Neural cell (in vitro differentiated cells): Measurements from ENCODE around the gene DIS3L2. TPM values are rescaled to one million over a fixed set of nuclear protein-coding genes. Genes with fewer than 3 reads are reported as not detected.
"Not testable (repeated sequence)": the region's sequence is repeated elsewhere in the genome, so short reads cannot be mapped to it uniquely, and the experiment has no call there.

Experiments used
- H2AFZ ChIP-seq: fragments of 200-600, 300-800 bp; sonication (generic), shearing (Covaris generic); 2 replicates; pipeline ENCODE4 v1.6.0; 2014; ENCODE audit warnings: low read depth, mild to moderate bottlenecking, antibody characterized with exemption, low read length, moderate library complexity
- H3F3A ChIP-seq: fragments of 200-600 bp; shearing (Covaris generic); 2 replicates; pipeline ENCODE4 v1.6.1; 2016; ENCODE audit warnings: mild to moderate bottlenecking, moderate library complexity, mixed read lengths, antibody characterized with exemption, low read length; ENCODE audit not compliant: insufficient read depth, poor library complexity, severe bottlenecking
- H3K27ac ChIP-seq: fragments of 200-600, 300-800 bp; sonication (generic), shearing (Covaris generic); 2 replicates; pipeline ENCODE4 v1.5.1; 2014; ENCODE audit warnings: mild to moderate bottlenecking, low read length, moderate library complexity
- H3K27me3 ChIP-seq: fragments of 300-800, 200-600 bp; sonication (generic), shearing (Covaris generic); 2 replicates; pipeline ENCODE4 v1.6.0; 2014; ENCODE audit warnings: mild to moderate bottlenecking, low read depth, low read length, moderate library complexity; ENCODE audit not compliant: insufficient read depth
- H3K36me3 ChIP-seq: fragments of 300-800, 200-600 bp; sonication (generic), shearing (Covaris generic); 2 replicates; pipeline ENCODE4 v1.5.1; 2014; ENCODE audit warnings: mild to moderate bottlenecking, antibody characterized with exemption, low read length, moderate library complexity; ENCODE audit not compliant: insufficient read depth
- H3K4me2 ChIP-seq: fragments of 300-800, 200-600 bp; sonication (generic), shearing (Covaris generic); 2 replicates; pipeline ENCODE4 v1.6.0; 2014; ENCODE audit warnings: mild to moderate bottlenecking, low read length
- H3K4me3 ChIP-seq: fragments of 300-800, 200-600 bp; sonication (generic), shearing (Covaris generic); 2 replicates; pipeline ENCODE4 v1.5.1; 2014; ENCODE audit warnings: mild to moderate bottlenecking, low read length, moderate library complexity
- H3K79me2 ChIP-seq: fragments of 200-600 bp; shearing (Covaris generic); replicated peaks from 2 replicates; pipeline ENCODE4 v1.6.0; 2014; ENCODE audit warnings: mild to moderate bottlenecking, low read length, moderate library complexity; ENCODE audit not compliant: insufficient read depth
- H3K9ac ChIP-seq: fragments of 300-800, 200-600 bp; sonication (generic), shearing (Covaris generic); 2 replicates; pipeline ENCODE4 v1.6.1; 2016; ENCODE audit warnings: mild to moderate bottlenecking, low read length, mixed read lengths
- H3K9me2 ChIP-seq: fragments of 200-600 bp; shearing (Covaris generic); 2 replicates; pipeline ENCODE4 v1.6.1; 2016; ENCODE audit warnings: mild to moderate bottlenecking, low read length, mixed read lengths; ENCODE audit not compliant: insufficient read depth
- H3K9me3 ChIP-seq: fragments of 200-600, 300-800 bp; sonication (generic), shearing (Covaris generic); 2 replicates; pipeline ENCODE4 v1.6.1; 2016; ENCODE audit warnings: mild to moderate bottlenecking, mixed run types, low read length, moderate library complexity, mixed read lengths
- H4K20me1 ChIP-seq: fragments of 200-600 bp; shearing (Covaris generic); 2 replicates; pipeline ENCODE4 v1.6.1; 2016; ENCODE audit warnings: mild to moderate bottlenecking, mixed run types; ENCODE audit not compliant: insufficient read depth
- EP300 ChIP-seq: fragments of 450-650 bp; conservative IDR thresholded peaks from 2 replicates; pipeline ENCODE4 v1.6.1; 2014; ENCODE audit warnings: antibody characterized with exemption, mild to moderate bottlenecking, moderate library complexity; ENCODE audit not compliant: poor library complexity, severe bottlenecking
- EZH2 ChIP-seq: fragments of 200-600, 300-800 bp; shearing (Covaris generic), sonication (generic); IDR thresholded peaks from 2 replicates; pipeline ENCODE4 v1.6.1; 2014; ENCODE audit warnings: antibody characterized with exemption, low read length, borderline replicate concordance, mild to moderate bottlenecking; ENCODE audit not compliant: insufficient read depth, poor library complexity, severe bottlenecking
- MXI1 ChIP-seq: fragments of 450-650 bp; conservative IDR thresholded peaks from 2 replicates; pipeline ENCODE4 v1.6.1; 2014; ENCODE audit warnings: antibody characterized with exemption, mild to moderate bottlenecking; ENCODE audit not compliant: poor library complexity, severe bottlenecking
- POLR2AphosphoS5 ChIP-seq: IDR thresholded peaks from 2 replicates; pipeline ENCODE4 v1.6.1; 2012
- RAD21 ChIP-seq: fragments of 450-650 bp; conservative IDR thresholded peaks from 2 replicates; pipeline ENCODE4 v1.6.1; 2014; ENCODE audit warnings: antibody characterized with exemption, mild to moderate bottlenecking, moderate library complexity
- REST ChIP-seq: IDR thresholded peaks from 2 replicates; pipeline ENCODE4 v1.6.1; 2012; ENCODE audit warnings: borderline replicate concordance
- SMC3 ChIP-seq: fragments of 450-650 bp; conservative IDR thresholded peaks from 2 replicates; pipeline ENCODE4 v1.6.1; 2014; ENCODE audit warnings: antibody characterized with exemption, mild to moderate bottlenecking, moderate library complexity; ENCODE audit not compliant: poor library complexity
- TAF1 ChIP-seq: IDR thresholded peaks from 2 replicates; pipeline ENCODE4 v1.6.1; 2012; ENCODE audit warnings: low read depth
- polyA plus RNA-seq: library from polyadenylated mRNA; depleted of rRNA; stranded (reverse); fragments of >200 nt; gene quantifications from 2 replicates; pipeline ENCODE4 v1.2.3, GENCODE V29; 2014
- TF ChIP-seq, protein P1 (sequence below): fragments of 450-650 bp; IDR thresholded peaks from 2 replicates; pipeline ENCODE4 v1.5.1; 2014; ENCODE audit warnings: antibody characterized with exemption, mild to moderate bottlenecking, moderate library complexity; ENCODE audit not compliant: poor library complexity, severe bottlenecking

The DIS3L2 gene
- polyA plus RNA-seq, 1 donor from 2014 or later: 20.0 TPM

GRCh38 chr2:232361646-232362045, 400.1 kb downstream of the DIS3L2 start:
- H3F3A ChIP-seq: no peaks in the 10 kb centered on the region
- H3K79me2 ChIP-seq: no peaks in the 10 kb centered on the region
- H4K20me1 ChIP-seq: no peaks in the 10 kb centered on the region
- no peaks in the 10 kb centered on the region for H3K27me3 ChIP-seq
- H3K9me2 ChIP-seq: no peaks in the 10 kb centered on the region
- TF ChIP-seq SMC3 (no peak), POLR2AphosphoS5 (no peak), REST (no peak), EZH2 (no peak), EP300 (no peak), MXI1 (no peak), TAF1 (no peak), RAD21 (no peak)
- TF ChIP-seq, protein P1, sequence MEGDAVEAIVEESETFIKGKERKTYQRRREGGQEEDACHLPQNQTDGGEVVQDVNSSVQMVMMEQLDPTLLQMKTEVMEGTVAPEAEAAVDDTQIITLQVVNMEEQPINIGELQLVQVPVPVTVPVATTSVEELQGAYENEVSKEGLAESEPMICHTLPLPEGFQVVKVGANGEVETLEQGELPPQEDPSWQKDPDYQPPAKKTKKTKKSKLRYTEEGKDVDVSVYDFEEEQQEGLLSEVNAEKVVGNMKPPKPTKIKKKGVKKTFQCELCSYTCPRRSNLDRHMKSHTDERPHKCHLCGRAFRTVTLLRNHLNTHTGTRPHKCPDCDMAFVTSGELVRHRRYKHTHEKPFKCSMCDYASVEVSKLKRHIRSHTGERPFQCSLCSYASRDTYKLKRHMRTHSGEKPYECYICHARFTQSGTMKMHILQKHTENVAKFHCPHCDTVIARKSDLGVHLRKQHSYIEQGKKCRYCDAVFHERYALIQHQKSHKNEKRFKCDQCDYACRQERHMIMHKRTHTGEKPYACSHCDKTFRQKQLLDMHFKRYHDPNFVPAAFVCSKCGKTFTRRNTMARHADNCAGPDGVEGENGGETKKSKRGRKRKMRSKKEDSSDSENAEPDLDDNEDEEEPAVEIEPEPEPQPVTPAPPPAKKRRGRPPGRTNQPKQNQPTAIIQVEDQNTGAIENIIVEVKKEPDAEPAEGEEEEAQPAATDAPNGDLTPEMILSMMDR: no peak
- no peaks in the 10 kb centered on the region for H3K36me3 ChIP-seq
- no peak overlapping the region for H2AFZ ChIP-seq
- H3K27ac ChIP-seq: no peak overlapping the region
- no peak overlapping the region for H3K4me3 ChIP-seq
- H3K9me3 ChIP-seq: no peaks in the 10 kb centered on the region
- H3K4me2 ChIP-seq: no peak overlapping the region
- H3K9ac ChIP-seq: no peak overlapping the region

DNA sequence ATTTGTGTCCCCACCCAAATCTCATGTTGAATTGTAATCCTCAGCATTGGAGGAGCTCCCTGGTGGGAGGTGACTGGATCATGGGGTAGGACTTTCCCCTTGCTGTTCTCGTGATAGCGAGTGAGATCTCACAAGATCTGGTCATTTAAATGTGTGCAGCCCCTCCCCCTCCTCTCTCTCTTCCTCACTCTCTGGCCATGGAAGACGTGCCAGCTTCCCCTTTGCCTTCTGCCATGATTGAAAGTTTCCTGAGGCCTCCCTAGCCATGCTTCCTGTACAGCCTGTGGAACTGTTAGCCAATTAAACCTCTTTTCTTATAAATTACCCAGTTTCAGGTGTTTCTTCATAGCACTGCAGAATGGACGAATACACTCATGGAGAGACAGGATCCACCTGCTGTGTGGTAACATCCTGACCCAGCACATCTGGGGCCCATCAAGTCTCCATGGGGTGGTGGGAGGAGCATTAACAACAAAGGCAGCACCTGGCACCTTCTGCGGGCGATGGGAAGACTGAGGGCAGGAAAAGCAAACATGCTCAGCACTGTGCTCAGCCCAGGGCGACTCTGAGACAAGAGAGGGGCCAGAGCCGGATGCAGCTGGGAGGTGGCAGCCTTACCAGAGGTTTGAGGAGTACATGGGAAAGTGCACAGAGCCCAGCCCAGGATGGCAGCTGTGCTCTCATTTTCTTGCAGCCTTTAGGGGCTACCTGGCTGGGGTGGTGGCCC, 400.8 kb downstream of the DIS3L2 start:
- H3K79me2 ChIP-seq: no peaks in the 10 kb centered on the region

GRCh38 chr2:232363064-232363783, 401.7 kb downstream of the DIS3L2 start:
- H3K27me3 ChIP-seq, H3K36me3 ChIP-seq, H3F3A ChIP-seq, H3K79me2 ChIP-seq, H2AFZ ChIP-seq, H3K9ac ChIP-seq, H3K27ac ChIP-seq, H3K4me2 ChIP-seq, H3K9me3 ChIP-seq, H3K4me3 ChIP-seq, H4K20me1 ChIP-seq, H3K9me2 ChIP-seq: not testable (repeated sequence)

More for the DNA sequence above, 400.8 kb downstream of the DIS3L2 start:
- Histone ChIP-seq H4K20me1 (no peaks in the 10 kb centered on the region), H3K9me2 (no peaks in the 10 kb centered on the region), H3K4me3 (no peak overlapping the region), H3K9ac (no peak overlapping the region), H2AFZ (no peak overlapping the region), H3K36me3 (no peaks in the 10 kb centered on the region), H3K4me2 (no peak overlapping the region), H3F3A (no peaks in the 10 kb centered on the region), H3K9me3 (no peaks in the 10 kb centered on the region), H3K27me3 (no peaks in the 10 kb centered on the region), H3K27ac (no peak overlapping the region)
- TF ChIP-seq TAF1 (no peak), RAD21 (no peak), MXI1 (no peak)
